SK-N-SH (cell line): ENCODE data around the gene MAN2A2. TPM values are rescaled to one million over a fixed set of nuclear protein-coding genes. Genes with fewer than 3 reads are reported as not detected.

Source experiments
- CTCF ChIA-PET: fragments of 300-600, 350-600 bp; formaldehyde crosslinking; extraction: SDS; loops from one replicate; lab custom pipeline; 2021; lab: Yijun Ruan, JAX
- POLR2A ChIA-PET: fragments of 350-600 bp; sonication (Branson Sonifier 250); formaldehyde crosslinking; extraction: SDS; loops from one replicate; lab custom pipeline; 2020; ENCODE audit warnings: antibody characterized with exemption, inconsistent platforms; lab: Yijun Ruan, JAX
- DNase-seq: peaks from one replicate; pipeline ENCODE4 v3.0.0; 2012
- H2AFZ ChIP-seq: fragments of 200-600 bp; sonication (generic); 2 replicates; pipeline ENCODE4 v1.8.1; 2016; ENCODE audit warnings: antibody characterized with exemption, mild to moderate bottlenecking, low read depth
- H3F3A ChIP-seq: fragments of 200-600 bp; sonication (generic); replicated peaks from 2 replicates; pipeline ENCODE3; 2016; ENCODE audit warnings: antibody characterized with exemption, mild to moderate bottlenecking; ENCODE audit not compliant: insufficient read depth
- H3K27ac ChIP-seq, 2 experiments: fragments of 200-500 bp in 1 of 2; fragments of 200-600 bp in 1 of 2; sonication (Bioruptor generic) in 1 of 2; sonication (generic), shearing (Covaris generic) in 1 of 2; 2 replicates each; pipeline versions ENCODE4 v1.5.1 to v1.6.1; 2014 to 2016; ENCODE audit warnings: low read depth in 2 of 2, inconsistent platforms in 1 of 2, low read length in 1 of 2, mild to moderate bottlenecking in 1 of 2, mixed read lengths in 1 of 2
- H3K27me3 ChIP-seq: fragments of 200-600 bp; sonication (generic), shearing (Covaris generic); 2 replicates; pipeline ENCODE4 v1.6.1; 2016; ENCODE audit warnings: mixed run types; ENCODE audit not compliant: insufficient read depth
- H3K36me3 ChIP-seq, 2 experiments: fragments of 200-500 bp in 1 of 2; fragments of 200-600 bp in 1 of 2; sonication (Bioruptor generic) in 1 of 2; sonication (generic) in 1 of 2; replicated peaks in 1 of 2; 2 replicates each; pipeline versions ENCODE3 to v1.5.1; 2014 to 2016; ENCODE audit warnings: low read length in 1 of 2, mild to moderate bottlenecking in 1 of 2; ENCODE audit not compliant: insufficient read depth in 2 of 2, control insufficient read depth in 1 of 2
- H3K4me1 ChIP-seq, 2 experiments: fragments of 200-500 bp in 1 of 2; fragments of 200-600 bp in 1 of 2; sonication (Bioruptor generic) in 1 of 2; sonication (generic), shearing (Covaris generic) in 1 of 2; 2 replicates each; pipeline versions ENCODE4 v1.5.1 to v1.6.1; 2014 to 2016; ENCODE audit warnings: low read depth in 1 of 2, low read length in 1 of 2, mixed run types in 1 of 2; ENCODE audit not compliant: insufficient read depth in 2 of 2, control insufficient read depth in 1 of 2
- H3K4me2 ChIP-seq: fragments of 200-600 bp; sonication (generic), shearing (Covaris generic); 2 replicates; pipeline ENCODE4 v1.6.1; 2017; ENCODE audit warnings: mixed run types
- H3K4me3 ChIP-seq, 2 experiments: fragments of 200-500 bp in 1 of 2; fragments of 200-600 bp in 1 of 2; sonication (Bioruptor generic) in 1 of 2; sonication (generic), shearing (Covaris generic) in 1 of 2; 2 replicates each; pipeline versions ENCODE4 v1.5.1 to v1.8.1; 2014 to 2016; ENCODE audit warnings: low read depth in 2 of 2, inconsistent platforms in 1 of 2, low read length in 1 of 2, mild to moderate bottlenecking in 1 of 2, mixed read lengths in 1 of 2, moderate library complexity in 1 of 2
- H3K79me2 ChIP-seq: fragments of 200-600 bp; sonication (generic); 2 replicates; pipeline ENCODE4 v1.8.1; 2017; ENCODE audit warnings: mild to moderate bottlenecking; ENCODE audit not compliant: insufficient read depth
- H3K9ac ChIP-seq: fragments of 200-600 bp; sonication (generic); 2 replicates; pipeline ENCODE4 v1.6.1; 2017; ENCODE audit warnings: mixed run types
- H3K9me2 ChIP-seq: fragments of 200-600 bp; sonication (generic); 2 replicates; pipeline ENCODE4 v1.6.1; 2017; ENCODE audit warnings: mixed run types
- H3K9me3 ChIP-seq: fragments of 200-600 bp; sonication (generic); 2 replicates; pipeline ENCODE4 v1.6.1; 2017; ENCODE audit warnings: mixed run types, mild to moderate bottlenecking, moderate library complexity
- H4K20me1 ChIP-seq: fragments of 200-600 bp; sonication (generic); 2 replicates; pipeline ENCODE4 v1.6.1; 2017; ENCODE audit warnings: mild to moderate bottlenecking, mixed run types; ENCODE audit not compliant: insufficient read depth
- CHD2 ChIP-seq: fragments of 150-350 bp; IDR thresholded peaks from 2 replicates; pipeline ENCODE4 v1.6.1; 2018; ENCODE audit warnings: low read length; ENCODE audit not compliant: partially characterized antibody
- ELF1 ChIP-seq: IDR thresholded peaks from 2 replicates; pipeline ENCODE4 v1.4.0; 2012
- FOSL2 ChIP-seq: IDR thresholded peaks from 2 replicates; pipeline ENCODE4 v1.4.0; 2012; ENCODE audit warnings: low read depth, mild to moderate bottlenecking, moderate library complexity, borderline replicate concordance
- FOXJ3 ChIP-seq: sonication (generic); formaldehyde crosslinking; IDR thresholded peaks from 2 replicates; pipeline ENCODE4 v1.5.1; 2020; ENCODE audit warnings: mild to moderate bottlenecking, missing genetic modification reagents
- FOXM1 ChIP-seq: IDR thresholded peaks from 2 replicates; pipeline ENCODE4 v1.4.0; 2012; ENCODE audit warnings: low read depth, mild to moderate bottlenecking
- GATA2 ChIP-seq: sonication (generic); formaldehyde crosslinking; IDR thresholded peaks from 2 replicates; pipeline ENCODE4 v1.5.0; 2020; ENCODE audit warnings: mild to moderate bottlenecking, missing genetic modification reagents
- MAX ChIP-seq: IDR thresholded peaks from 2 replicates; pipeline ENCODE4 v1.4.0; 2012; ENCODE audit warnings: low read depth
- MXI1 ChIP-seq: IDR thresholded peaks from 2 replicates; pipeline ENCODE4 v1.6.1; 2012; ENCODE audit warnings: mild to moderate bottlenecking, low read depth, low read length, improper control_type of control experiment
- NRF1 ChIP-seq: IDR thresholded peaks from 2 replicates; pipeline ENCODE4 v1.6.1; 2012; ENCODE audit warnings: low read depth, mild to moderate bottlenecking, low read length
- PBX3 ChIP-seq: IDR thresholded peaks from 2 replicates; pipeline ENCODE4; 2012
- RCOR1 ChIP-seq: fragments of 150-350 bp; IDR thresholded peaks from 2 replicates; pipeline ENCODE4 v1.6.1; 2017; ENCODE audit warnings: antibody characterized with exemption, low read length
- TAF1 ChIP-seq: IDR thresholded peaks from 2 replicates; pipeline ENCODE4 v1.6.1; 2012; ENCODE audit warnings: low read depth, mild to moderate bottlenecking, low read length, moderate library complexity, borderline replicate concordance
- TCF12 ChIP-seq: IDR thresholded peaks from 2 replicates; pipeline ENCODE4 v1.4.0; 2012
- USF2 ChIP-seq: fragments of 150-350 bp; IDR thresholded peaks from 2 replicates; pipeline ENCODE4 v1.6.1; 2017; ENCODE audit warnings: antibody characterized with exemption, low read length, low read depth, borderline replicate concordance
- YY1 ChIP-seq: IDR thresholded peaks from 2 replicates; pipeline ENCODE4 v1.4.0; 2012; ENCODE audit warnings: low read depth, mild to moderate bottlenecking
- WGBS: methylation state at CpG from one replicate; pipeline ENCODE4 v1.1.6; 2017; ENCODE audit warnings: low lambda C conversion rate; 5-methylcytosine and 5-hydroxymethylcytosine counted together
- polyA plus RNA-seq, 3 experiments: library from polyadenylated mRNA; depleted of rRNA; stranded (reverse); fragments of >200 nt; gene quantifications; 2 replicates each; pipeline ENCODE4 v1.2.3, GENCODE V29; 2012
- TF ChIP-seq, protein P1 (sequence below): fragments of 200-600 bp; sonication (generic); IDR thresholded peaks from 2 replicates; pipeline ENCODE4 v1.6.1; 2017; ENCODE audit warnings: antibody characterized with exemption, mild to moderate bottlenecking, moderate library complexity

Gene MAN2A2
- polyA plus RNA-seq, 1 of the 3 experiments (the other 2 are of a cell fraction): 35.0 TPM

DNA sequence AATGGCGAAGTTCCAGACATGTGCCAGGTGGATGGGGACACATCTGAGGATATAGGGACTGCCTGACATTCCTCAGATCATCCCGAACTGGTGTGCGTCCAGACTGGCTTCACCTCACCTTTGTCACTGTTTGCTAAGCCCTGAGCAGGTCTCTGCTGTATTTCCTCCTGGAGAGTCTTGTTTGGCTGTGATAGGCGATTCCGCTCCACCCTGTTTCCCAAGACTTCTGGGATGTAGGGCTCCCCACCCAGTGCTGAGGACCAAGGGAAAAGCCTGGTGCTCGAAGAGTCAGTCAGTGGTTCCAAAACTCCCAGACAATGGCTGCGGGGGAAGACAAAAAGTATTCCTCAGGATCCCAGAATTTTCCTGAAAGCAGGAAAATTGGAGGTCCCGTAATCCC lies 45.8 kb upstream of the MAN2A2 start:
- Histone ChIP-seq H3K36me3 (no peaks in the 10 kb centered on the region), H4K20me1 (no peaks in the 10 kb centered on the region), H3K9ac (no peak overlapping the region), H3K9me2 (no peaks in the 10 kb centered on the region), H2AFZ (no peak overlapping the region), H3K27ac (no peak overlapping the region), H3F3A (no peaks in the 10 kb centered on the region), H3K27me3 (no peaks in the 10 kb centered on the region), H3K4me2 (no peak overlapping the region), H3K9me3 (no peaks in the 10 kb centered on the region)
- POLR2A ChIA-PET: no interaction called here
- WGBS: 93% methylated on average over 7 of the region's 8 CpGs
- TF ChIP-seq ELF1 (no peak), MAX (no peak), GATA2 (CRISPR knock-in tag) (no peak), FOXJ3 (CRISPR knock-in tag) (no peak), TCF12 (no peak), MXI1 (no peak), USF2 (no peak), YY1 (no peak), PBX3 (no peak)
- TF ChIP-seq, all 33 proteins: peak for 0
- no peaks in the 10 kb centered on the region for H3K79me2 ChIP-seq
- CTCF ChIA-PET: interaction anchor here (1.5 kb wide), 1 partner anchor 28 kb away, joined by 8 read pairs; no protein-coding TSS in a partner anchor
- 0 out of 4 replicates have a peak, but pooled peaks cover 0 to 2% of the 10 kb centered on the region in 2 experiments for H3K4me1 ChIP-seq
- H3K4me3 ChIP-seq: no peak overlapping the region
- no peak for DNase-seq

DNA sequence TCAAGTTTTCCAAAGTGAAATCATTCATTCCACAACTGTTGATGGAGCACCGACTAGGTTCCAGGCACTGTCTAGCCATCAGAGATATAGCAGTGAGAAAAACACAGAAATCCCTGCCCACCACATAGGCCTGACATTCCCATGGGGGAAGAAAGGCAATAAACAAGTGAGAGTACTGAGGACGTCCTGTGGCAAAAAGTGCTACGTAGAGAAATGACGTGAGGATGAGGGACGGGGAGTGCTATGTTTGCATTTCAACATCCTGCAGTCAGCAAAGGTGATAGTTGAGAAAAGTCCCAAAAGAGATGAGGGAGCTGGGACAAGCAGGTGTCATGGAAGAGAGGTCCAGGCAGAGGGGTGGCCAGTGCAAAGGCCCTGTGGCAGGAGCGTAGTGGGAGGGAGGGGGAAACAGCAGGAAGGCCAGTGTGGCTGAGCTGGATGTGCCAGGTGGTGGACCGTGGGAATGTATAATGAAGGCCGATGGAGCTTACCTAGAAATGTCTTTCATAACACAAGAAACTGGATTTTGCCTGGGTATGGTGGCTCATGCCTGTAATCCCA lies 45.1 kb upstream of the MAN2A2 start:
- WGBS: 94% methylated on average over 8 of the region's 8 CpGs

More for the DNA sequence above, 45.1 kb upstream of the MAN2A2 start:
- Histone ChIP-seq H3K27me3 (no peaks in the 10 kb centered on the region), H3K9me2 (no peaks in the 10 kb centered on the region), H2AFZ (no peak overlapping the region), H3F3A (no peaks in the 10 kb centered on the region), H3K27ac (no peak overlapping the region), H3K79me2 (no peaks in the 10 kb centered on the region), H3K4me1 (no peaks in the 10 kb centered on the region), H3K9me3 (no peaks in the 10 kb centered on the region), H3K9ac (no peak overlapping the region), H3K4me2 (no peak overlapping the region), H4K20me1 (no peaks in the 10 kb centered on the region), H3K4me3 (no peak overlapping the region), H3K36me3 (no peaks in the 10 kb centered on the region)
- ChIA-PET CTCF (interaction anchor here (1.5 kb wide), 1 partner anchor 28 kb away, joined by 8 read pairs; no protein-coding TSS in a partner anchor), POLR2A (no interaction called here)
- no peak for DNase-seq
- TF ChIP-seq RCOR1: no peak
- TF ChIP-seq CHD2: no peak
- no peak for TF ChIP-seq TCF12
- TF ChIP-seq, protein P1, sequence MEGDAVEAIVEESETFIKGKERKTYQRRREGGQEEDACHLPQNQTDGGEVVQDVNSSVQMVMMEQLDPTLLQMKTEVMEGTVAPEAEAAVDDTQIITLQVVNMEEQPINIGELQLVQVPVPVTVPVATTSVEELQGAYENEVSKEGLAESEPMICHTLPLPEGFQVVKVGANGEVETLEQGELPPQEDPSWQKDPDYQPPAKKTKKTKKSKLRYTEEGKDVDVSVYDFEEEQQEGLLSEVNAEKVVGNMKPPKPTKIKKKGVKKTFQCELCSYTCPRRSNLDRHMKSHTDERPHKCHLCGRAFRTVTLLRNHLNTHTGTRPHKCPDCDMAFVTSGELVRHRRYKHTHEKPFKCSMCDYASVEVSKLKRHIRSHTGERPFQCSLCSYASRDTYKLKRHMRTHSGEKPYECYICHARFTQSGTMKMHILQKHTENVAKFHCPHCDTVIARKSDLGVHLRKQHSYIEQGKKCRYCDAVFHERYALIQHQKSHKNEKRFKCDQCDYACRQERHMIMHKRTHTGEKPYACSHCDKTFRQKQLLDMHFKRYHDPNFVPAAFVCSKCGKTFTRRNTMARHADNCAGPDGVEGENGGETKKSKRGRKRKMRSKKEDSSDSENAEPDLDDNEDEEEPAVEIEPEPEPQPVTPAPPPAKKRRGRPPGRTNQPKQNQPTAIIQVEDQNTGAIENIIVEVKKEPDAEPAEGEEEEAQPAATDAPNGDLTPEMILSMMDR: no peak
- TF ChIP-seq FOXM1: no peak
- no peak for TF ChIP-seq NRF1
- TF ChIP-seq FOXJ3 (CRISPR knock-in tag): no peak
- no peak for TF ChIP-seq TAF1
- TF ChIP-seq FOSL2: no peak
